Omental fat pad (tissue), 4 donors: ENCODE results near the gene CLSTN2. TPM values are rescaled to one million over a fixed set of nuclear protein-coding genes. Genes with fewer than 3 reads are reported as not detected.

Experiments
- ATAC-seq: fragments of 150-250 bp; one replicate; pipeline ENCODE4 v1.9.1; 2016; ENCODE audit warnings: mild to moderate bottlenecking, moderate library complexity; ENCODE audit not compliant: low FRiP score
- DNase-seq: peaks from one replicate; pipeline ENCODE4 v3.0.0-alpha.2; 2019; ENCODE audit warnings: low spot score
- total RNA-seq, 4 donors: library from RNA; depleted of rRNA; stranded (reverse); fragments of >200 nt; gene quantifications; one replicate each; pipeline ENCODE4 v1.1.0, GENCODE V29; 2016
- TF ChIP-seq, protein P1 (sequence below), 3 donors: fragments of 450-650 bp; IDR thresholded peaks; one replicate each; pipeline ENCODE4 v1.5.1; 2016 to 2017; ENCODE audit warnings: antibody characterized with exemption in 3 of 3, mild to moderate bottlenecking in 3 of 3, moderate library complexity in 2 of 3

Gene CLSTN2
- total RNA-seq, 4 donors from 2014 or later: 20.0 to 40.5 (median 37.8) TPM

DNA sequence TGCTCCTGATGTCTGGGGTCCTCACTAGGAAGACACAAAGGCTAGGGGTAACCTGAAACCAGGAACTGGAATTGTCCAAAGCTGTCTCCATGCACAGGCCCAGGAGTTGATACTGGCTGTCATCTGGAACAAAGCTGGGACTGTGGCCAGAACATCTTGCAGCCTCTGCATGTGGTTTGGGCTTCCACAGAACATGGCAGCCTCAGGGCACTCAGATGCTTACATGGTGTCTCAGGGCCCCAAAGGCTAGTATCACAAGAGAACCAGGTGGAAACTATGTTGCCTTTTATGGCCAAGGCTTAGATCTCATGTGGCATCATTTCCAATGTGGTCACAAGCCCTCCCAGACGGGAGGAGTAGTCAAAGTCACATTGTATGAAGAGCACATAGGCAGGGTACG lies 407.7 kb downstream of the CLSTN2 start:
- DNase-seq: no peak
- no peak for ATAC-seq
- TF ChIP-seq, protein P1, sequence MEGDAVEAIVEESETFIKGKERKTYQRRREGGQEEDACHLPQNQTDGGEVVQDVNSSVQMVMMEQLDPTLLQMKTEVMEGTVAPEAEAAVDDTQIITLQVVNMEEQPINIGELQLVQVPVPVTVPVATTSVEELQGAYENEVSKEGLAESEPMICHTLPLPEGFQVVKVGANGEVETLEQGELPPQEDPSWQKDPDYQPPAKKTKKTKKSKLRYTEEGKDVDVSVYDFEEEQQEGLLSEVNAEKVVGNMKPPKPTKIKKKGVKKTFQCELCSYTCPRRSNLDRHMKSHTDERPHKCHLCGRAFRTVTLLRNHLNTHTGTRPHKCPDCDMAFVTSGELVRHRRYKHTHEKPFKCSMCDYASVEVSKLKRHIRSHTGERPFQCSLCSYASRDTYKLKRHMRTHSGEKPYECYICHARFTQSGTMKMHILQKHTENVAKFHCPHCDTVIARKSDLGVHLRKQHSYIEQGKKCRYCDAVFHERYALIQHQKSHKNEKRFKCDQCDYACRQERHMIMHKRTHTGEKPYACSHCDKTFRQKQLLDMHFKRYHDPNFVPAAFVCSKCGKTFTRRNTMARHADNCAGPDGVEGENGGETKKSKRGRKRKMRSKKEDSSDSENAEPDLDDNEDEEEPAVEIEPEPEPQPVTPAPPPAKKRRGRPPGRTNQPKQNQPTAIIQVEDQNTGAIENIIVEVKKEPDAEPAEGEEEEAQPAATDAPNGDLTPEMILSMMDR (IDR thresholded peaks at IDR 0.05): no peak

DNA sequence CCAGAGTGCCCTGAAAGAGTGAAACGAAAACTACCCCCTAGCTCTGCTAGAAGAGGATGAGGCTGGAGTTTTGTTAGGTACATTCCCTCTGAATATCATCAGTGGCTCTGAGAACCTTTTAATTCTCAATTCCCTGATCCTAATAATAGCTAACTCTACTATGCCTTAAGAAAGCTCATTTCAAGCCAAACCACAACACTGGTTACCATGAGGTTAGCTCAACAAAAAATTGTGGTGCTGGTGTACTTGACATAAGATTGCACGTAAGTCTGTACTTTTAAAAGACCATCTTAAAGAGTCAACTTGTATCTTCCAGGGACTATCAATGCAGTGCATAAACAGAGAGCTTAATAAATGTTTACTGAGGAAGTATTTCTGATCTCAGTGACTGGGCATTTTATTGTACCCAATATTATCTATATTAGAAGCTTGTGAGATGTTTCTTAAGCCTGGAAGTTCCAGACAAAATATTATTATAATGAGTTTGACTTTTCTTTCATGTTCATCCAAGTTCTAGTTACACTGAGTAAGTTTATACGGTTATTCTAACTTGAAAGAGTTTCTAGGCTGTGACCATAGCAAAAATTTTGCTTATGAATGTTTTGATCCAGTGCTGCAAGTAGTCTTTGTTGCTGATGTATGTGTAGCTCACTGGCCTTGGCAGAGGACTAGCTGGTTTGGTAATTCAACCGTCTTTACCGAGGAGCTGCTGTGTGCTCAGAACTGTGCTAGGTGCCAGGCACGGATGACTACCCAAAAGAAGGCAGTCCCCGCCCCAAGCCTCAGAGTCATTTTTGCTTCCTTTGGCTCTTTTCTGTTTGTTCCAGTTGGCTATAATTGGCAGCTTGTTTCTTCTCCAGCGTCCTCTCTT lies 408.5 kb downstream of the CLSTN2 start:
- no peak for ATAC-seq
- TF ChIP-seq, protein P1 (IDR thresholded peaks at IDR 0.05): no peak
- no peak for DNase-seq

DNA sequence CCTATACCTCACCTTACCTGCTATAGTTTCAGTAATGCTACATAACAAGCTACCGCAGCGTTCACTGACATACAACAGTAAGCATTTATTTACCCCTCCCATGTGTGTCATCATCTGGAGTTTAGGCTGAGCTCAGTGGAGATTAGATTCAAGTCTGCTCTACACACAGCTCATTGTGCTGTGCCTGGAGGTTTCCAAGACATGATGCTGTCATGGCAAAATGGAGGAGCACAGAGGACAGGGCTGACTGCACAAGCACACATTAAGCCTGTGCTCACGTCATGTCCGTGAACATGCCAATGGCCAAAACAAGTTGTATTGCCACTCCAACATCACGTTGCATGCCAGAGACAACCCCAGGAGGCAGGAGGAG lies 409.1 kb downstream of the CLSTN2 start:
- ATAC-seq (no peak), DNase-seq (no peak)
- TF ChIP-seq, protein P1 (IDR thresholded peaks at IDR 0.05): no peak

DNA sequence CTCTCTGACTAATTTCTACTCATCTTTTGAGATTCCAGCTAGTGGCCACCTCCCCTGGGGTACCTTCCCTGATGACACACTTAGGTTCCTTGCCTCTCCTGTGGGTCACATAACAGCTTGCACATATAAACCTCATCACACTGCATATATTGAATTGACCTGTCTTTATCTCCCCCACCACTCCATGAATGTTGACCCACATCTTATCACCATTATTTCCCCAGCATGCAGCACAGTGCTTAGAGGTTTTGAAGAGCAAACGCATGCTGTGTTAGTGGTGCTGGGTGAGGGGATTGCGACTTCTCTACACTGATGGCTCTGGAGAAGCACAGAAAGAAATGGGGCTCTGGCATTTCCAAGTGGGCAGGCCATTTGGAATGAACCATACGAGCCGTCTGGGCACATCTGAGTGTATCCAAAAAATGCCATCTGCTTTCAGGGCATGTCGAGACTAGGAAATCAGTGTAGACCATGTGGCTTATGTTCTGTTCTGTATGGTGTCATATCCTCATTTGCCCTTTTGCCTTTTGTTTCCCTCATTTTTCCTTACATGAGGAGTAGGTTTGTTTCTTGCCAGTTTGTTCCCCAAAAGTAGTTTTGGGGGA lies 409.7 kb downstream of the CLSTN2 start:
- TF ChIP-seq, protein P1 (IDR thresholded peaks at IDR 0.05): no peak
- DNase-seq (no peak), ATAC-seq (no peak)

DNA sequence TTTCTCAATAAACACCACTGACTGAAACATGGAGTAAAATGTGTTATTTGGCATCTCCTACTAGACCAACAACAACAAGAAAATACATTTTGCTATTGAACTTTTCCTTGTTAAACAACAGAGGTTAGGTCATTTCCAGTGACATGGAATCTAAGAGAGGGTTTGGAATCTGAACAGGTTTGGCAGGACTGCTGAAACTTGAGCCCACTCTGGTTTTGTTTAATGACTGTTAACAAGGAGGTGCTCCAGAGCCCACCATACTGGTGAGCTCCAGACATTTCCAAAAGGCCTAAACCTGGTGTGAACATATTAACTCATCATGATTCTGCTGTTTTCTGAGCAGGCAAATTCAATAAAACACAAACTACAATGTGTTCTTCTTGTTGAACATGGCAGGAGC lies 412.2 kb downstream of the CLSTN2 start:
- no peak for DNase-seq
- no peak for ATAC-seq
- TF ChIP-seq, protein P1 (IDR thresholded peaks at IDR 0.05): no peak

DNA sequence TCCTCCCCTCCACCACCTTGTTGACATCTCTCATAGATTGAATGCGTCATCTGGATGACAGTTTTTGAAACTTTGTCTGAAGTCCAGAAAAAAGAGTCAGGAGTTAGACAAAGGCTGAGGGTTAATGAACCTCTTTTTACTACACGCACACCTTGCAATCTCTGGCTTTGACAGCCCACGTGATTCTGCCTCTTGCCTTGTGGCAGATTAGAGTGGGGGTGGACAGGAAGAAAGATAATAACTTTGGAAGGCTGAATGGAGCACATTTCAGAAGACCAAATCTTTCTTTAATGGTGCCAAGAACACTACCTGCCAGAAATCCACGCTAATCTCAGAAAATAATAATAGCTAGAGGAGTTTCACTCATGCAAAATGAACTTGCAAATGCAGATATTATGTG lies 415.0 kb downstream of the CLSTN2 start:
- DNase-seq: no peak
- TF ChIP-seq, protein P1 (IDR thresholded peaks at IDR 0.05): no peak
- no peak for ATAC-seq

DNA sequence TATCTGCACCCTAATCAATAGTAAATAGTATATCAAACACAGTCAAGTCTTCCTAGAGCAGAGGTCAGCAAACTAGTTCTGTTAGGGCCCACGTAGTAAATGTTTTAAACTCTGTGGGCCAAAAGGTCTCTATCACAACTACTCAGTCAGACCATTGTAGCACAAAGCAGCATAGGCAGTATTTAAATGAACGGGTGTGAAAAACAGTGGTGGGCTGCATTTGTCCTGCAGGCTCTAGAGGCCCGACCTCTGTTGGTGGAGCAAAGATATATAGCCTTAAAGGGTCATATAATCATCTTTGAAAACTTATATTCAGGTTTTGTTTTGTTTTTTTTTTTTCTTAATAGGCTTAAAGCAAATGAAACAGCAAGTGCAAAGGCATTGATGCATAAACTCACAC lies 416.5 kb downstream of the CLSTN2 start:
- TF ChIP-seq, protein P1 (IDR thresholded peaks at IDR 0.05): no peak
- no peak for ATAC-seq
- no peak for DNase-seq
